B cell (primary cell): Measurements from ENCODE around the gene DOCK1.

Experiments used
- EZH2 ChIP-seq: IDR thresholded peaks from 2 replicates; pipeline ENCODE4 v1.6.1; 2012; ENCODE audit warnings: borderline replicate concordance, low read depth, mild to moderate bottlenecking, moderate library complexity, low read length; ENCODE audit not compliant: insufficient read depth, poor library complexity, severe bottlenecking
- TF ChIP-seq, protein P1 (sequence below): fragments of 200-600 bp; IDR thresholded peaks from one replicate; pipeline ENCODE4 v1.8.0; 2022; ENCODE audit warnings: antibody characterized with exemption, mild to moderate bottlenecking

DNA sequence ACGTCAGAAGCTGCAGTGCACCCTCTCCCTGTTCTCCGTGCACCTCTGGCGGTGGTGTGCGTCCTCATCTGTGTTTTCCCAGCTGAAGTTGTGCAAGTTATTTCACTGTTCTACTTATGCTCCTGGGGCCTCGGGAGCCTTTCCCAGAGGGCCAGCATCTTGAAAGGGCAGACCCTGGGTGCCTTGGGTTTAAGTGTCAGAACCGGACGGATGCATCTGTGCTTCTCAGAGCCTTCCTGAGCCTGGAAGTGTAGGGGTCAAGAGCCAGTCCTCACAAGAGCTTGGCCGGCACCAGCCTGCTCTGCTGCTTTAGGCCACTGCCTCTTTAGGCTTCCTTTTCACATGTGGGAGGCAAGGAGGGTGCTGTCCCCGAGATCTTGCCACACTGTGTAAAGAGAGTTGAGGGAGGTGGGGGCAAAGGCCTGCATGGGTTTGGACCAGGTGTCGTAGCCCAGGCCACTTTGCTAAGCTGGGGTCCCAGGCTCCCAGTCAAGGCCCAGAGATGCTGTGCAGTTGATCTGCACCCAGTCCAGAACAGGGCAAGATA, 515.0 kb downstream of the DOCK1 start:
- TF ChIP-seq, protein P1, sequence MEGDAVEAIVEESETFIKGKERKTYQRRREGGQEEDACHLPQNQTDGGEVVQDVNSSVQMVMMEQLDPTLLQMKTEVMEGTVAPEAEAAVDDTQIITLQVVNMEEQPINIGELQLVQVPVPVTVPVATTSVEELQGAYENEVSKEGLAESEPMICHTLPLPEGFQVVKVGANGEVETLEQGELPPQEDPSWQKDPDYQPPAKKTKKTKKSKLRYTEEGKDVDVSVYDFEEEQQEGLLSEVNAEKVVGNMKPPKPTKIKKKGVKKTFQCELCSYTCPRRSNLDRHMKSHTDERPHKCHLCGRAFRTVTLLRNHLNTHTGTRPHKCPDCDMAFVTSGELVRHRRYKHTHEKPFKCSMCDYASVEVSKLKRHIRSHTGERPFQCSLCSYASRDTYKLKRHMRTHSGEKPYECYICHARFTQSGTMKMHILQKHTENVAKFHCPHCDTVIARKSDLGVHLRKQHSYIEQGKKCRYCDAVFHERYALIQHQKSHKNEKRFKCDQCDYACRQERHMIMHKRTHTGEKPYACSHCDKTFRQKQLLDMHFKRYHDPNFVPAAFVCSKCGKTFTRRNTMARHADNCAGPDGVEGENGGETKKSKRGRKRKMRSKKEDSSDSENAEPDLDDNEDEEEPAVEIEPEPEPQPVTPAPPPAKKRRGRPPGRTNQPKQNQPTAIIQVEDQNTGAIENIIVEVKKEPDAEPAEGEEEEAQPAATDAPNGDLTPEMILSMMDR = no peak
- no peak for TF ChIP-seq EZH2
